Measurements from ENCODE around the gene CAMK2B.

The CAMK2B gene

GRCh38 chr7:44228571-44229350 is 96.6 kb downstream of the CAMK2B start:
- Histone ChIP-seq H3K4me2 (ENCODE audit: low read depth, low read length, poor library complexity, severe bottlenecking) (no peak overlapping the region), H3K9ac (ENCODE audit: low read length) (no peak overlapping the region), H3K27ac (ENCODE audit: low read depth, low read length) (no peak overlapping the region), H3K79me2 (ENCODE audit: insufficient read depth, low read length) (no peaks in the 10 kb centered on the region), H3K9me3 (ENCODE audit: insufficient read depth, low read length) (no peaks in the 10 kb centered on the region), H3K36me3 (ENCODE audit: low read length) (no peaks in the 10 kb centered on the region), H3K4me3 (ENCODE audit: insufficient read depth, low read length, poor library complexity, severe bottlenecking) (no peak overlapping the region), H3F3A (ENCODE audit: insufficient read depth) (no peaks in the 10 kb centered on the region), H3K27me3 (ENCODE audit: low read length) (no peaks in the 10 kb centered on the region), H4K20me1 (ENCODE audit: low read depth, low read length) (no peaks in the 10 kb centered on the region), H3K9me2 (replicated peaks; ENCODE audit: insufficient read depth, low read length) (no peaks in the 10 kb centered on the region), H2AFZ (ENCODE audit: low read depth, low read length, severe bottlenecking) (no peak overlapping the region)
- TF ChIP-seq, protein P1, sequence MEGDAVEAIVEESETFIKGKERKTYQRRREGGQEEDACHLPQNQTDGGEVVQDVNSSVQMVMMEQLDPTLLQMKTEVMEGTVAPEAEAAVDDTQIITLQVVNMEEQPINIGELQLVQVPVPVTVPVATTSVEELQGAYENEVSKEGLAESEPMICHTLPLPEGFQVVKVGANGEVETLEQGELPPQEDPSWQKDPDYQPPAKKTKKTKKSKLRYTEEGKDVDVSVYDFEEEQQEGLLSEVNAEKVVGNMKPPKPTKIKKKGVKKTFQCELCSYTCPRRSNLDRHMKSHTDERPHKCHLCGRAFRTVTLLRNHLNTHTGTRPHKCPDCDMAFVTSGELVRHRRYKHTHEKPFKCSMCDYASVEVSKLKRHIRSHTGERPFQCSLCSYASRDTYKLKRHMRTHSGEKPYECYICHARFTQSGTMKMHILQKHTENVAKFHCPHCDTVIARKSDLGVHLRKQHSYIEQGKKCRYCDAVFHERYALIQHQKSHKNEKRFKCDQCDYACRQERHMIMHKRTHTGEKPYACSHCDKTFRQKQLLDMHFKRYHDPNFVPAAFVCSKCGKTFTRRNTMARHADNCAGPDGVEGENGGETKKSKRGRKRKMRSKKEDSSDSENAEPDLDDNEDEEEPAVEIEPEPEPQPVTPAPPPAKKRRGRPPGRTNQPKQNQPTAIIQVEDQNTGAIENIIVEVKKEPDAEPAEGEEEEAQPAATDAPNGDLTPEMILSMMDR (IDR thresholded peaks at IDR 0.05; ENCODE audit: insufficient read depth, low read length, poor library complexity, severe bottlenecking), result no peak
- no peak for TF ChIP-seq EZH2phosphoT487 (conservative IDR thresholded peaks at IDR 0.05; ENCODE audit: low read length)

- no peak overlapping the region for H3K4me3 ChIP-seq (ENCODE audit: insufficient read depth, low read length, poor library complexity, severe bottlenecking)
- H3F3A ChIP-seq (ENCODE audit: insufficient read depth), result no peaks in the 10 kb centered on the region
- no peaks in the 10 kb centered on the region for H3K36me3 ChIP-seq (ENCODE audit: low read length)
- no peak overlapping the region for H3K4me2 ChIP-seq (ENCODE audit: low read depth, low read length, poor library complexity, severe bottlenecking)
- TF ChIP-seq EZH2phosphoT487 (conservative IDR thresholded peaks at IDR 0.05; ENCODE audit: low read length), result no peak
- TF ChIP-seq, protein P1 (IDR thresholded peaks at IDR 0.05; ENCODE audit: insufficient read depth, low read length, poor library complexity, severe bottlenecking), result no peak
- H3K9me2 ChIP-seq (replicated peaks; ENCODE audit: insufficient read depth, low read length), result no peaks in the 10 kb centered on the region
- H3K27ac ChIP-seq (ENCODE audit: low read depth, low read length), result no peak overlapping the region
- H3K79me2 ChIP-seq (ENCODE audit: insufficient read depth, low read length), result no peaks in the 10 kb centered on the region
- H3K9me3 ChIP-seq (ENCODE audit: insufficient read depth, low read length), result no peaks in the 10 kb centered on the region
- no peak overlapping the region for H3K9ac ChIP-seq (ENCODE audit: low read length)
- H4K20me1 ChIP-seq (ENCODE audit: low read depth, low read length), result no peaks in the 10 kb centered on the region
- no peak overlapping the region for H2AFZ ChIP-seq (ENCODE audit: low read depth, low read length, severe bottlenecking)
- no peaks in the 10 kb centered on the region for H3K27me3 ChIP-seq (ENCODE audit: low read length)
Observed at GRCh38 chr7:44227911-44228310, 97.5 kb downstream of the CAMK2B start.

DNA sequence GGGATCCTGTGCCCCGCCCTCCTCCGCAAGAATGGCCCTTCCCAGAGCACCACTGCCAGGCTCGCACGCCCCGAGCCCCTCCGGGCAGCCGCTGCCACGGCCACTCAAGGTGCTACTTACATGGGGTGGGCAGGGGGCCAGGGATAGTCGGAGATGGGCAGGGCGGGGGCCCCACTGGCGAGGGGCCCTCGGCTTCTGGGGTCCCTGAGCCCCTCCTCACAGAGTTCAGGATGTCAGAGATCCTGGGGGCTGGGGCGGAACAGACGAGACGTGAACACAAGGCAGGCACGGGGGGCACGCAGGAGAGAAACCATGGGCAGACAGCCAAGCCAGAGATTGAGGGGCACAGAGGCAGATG is 99.0 kb downstream of the CAMK2B start:
- Histone ChIP-seq H3K4me3 (ENCODE audit: insufficient read depth, low read length, poor library complexity, severe bottlenecking) (no peak overlapping the region), H3K27me3 (ENCODE audit: low read length) (no peaks in the 10 kb centered on the region), H3K36me3 (ENCODE audit: low read length) (no peaks in the 10 kb centered on the region)

More for the DNA sequence above, 99.0 kb downstream of the CAMK2B start:
- Histone ChIP-seq H3K9me3 (ENCODE audit: insufficient read depth, low read length) (no peaks in the 10 kb centered on the region), H3K27ac (ENCODE audit: low read depth, low read length) (no peak overlapping the region), H3K4me2 (ENCODE audit: low read depth, low read length, poor library complexity, severe bottlenecking) (no peak overlapping the region), H3K79me2 (ENCODE audit: insufficient read depth, low read length) (no peaks in the 10 kb centered on the region), H2AFZ (ENCODE audit: low read depth, low read length, severe bottlenecking) (no peak overlapping the region), H3K9me2 (replicated peaks; ENCODE audit: insufficient read depth, low read length) (no peaks in the 10 kb centered on the region), H3F3A (ENCODE audit: insufficient read depth) (no peaks in the 10 kb centered on the region), H3K9ac (ENCODE audit: low read length) (no peak overlapping the region), H4K20me1 (ENCODE audit: low read depth, low read length) (no peaks in the 10 kb centered on the region)
- TF ChIP-seq, protein P1 (IDR thresholded peaks at IDR 0.05; ENCODE audit: insufficient read depth, low read length, poor library complexity, severe bottlenecking), result no peak
